PFSK-1 (cell line): Measurements from ENCODE around the gene AR.

ENCODE experiments used
- FOXP2 ChIP-seq: optimal IDR thresholded peaks from 2 replicates; pipeline ENCODE3; 2011; ENCODE audit warnings: borderline replicate concordance, control low read depth, inconsistent platforms; ENCODE audit not compliant: insufficient read depth; ENCODE audit errors: extremely low read length, extremely low read depth
- POLR2AphosphoS5 ChIP-seq: IDR thresholded peaks from 2 replicates; pipeline ENCODE4 v1.6.1; 2012; ENCODE audit warnings: low read depth, mild to moderate bottlenecking, control low read depth, low read length, moderate library complexity
- REST ChIP-seq, 2 experiments: IDR thresholded peaks; 2 replicates each; pipeline versions ENCODE4 v1.6.1 to v1.8.0; 2011 to 2012; ENCODE audit warnings: low read depth in 2 of 2, low read length in 2 of 2, control low read depth in 1 of 2, inconsistent platforms in 1 of 2, mild to moderate bottlenecking in 1 of 2, moderate library complexity in 1 of 2; ENCODE audit not compliant: insufficient read depth in 1 of 2
- SIN3A ChIP-seq: IDR thresholded peaks from 2 replicates; pipeline ENCODE4 v1.6.1; 2012; ENCODE audit warnings: mild to moderate bottlenecking, low read length, moderate library complexity, borderline replicate concordance; ENCODE audit not compliant: insufficient read depth
- TAF1 ChIP-seq: IDR thresholded peaks from 2 replicates; pipeline ENCODE4 v1.6.1; 2012; ENCODE audit warnings: low read length, control low read depth, borderline replicate concordance; ENCODE audit not compliant: insufficient read depth

The AR gene

GRCh38 chrX:67607466-67607865, 63.6 kb downstream of the AR start:
- TF ChIP-seq POLR2AphosphoS5 (no peak), REST (IDR thresholded peaks at IDR 0.05; ENCODE audit: insufficient read depth in 1 of 2, low read depth in 2 of 2, low read length in 2 of 2) (no peak), TAF1 (no peak), FOXP2 (no peak)

GRCh38 chrX:67610282-67610681, 66.5 kb downstream of the AR start:
- TF ChIP-seq FOXP2 (no peak), REST (IDR thresholded peaks at IDR 0.05; ENCODE audit: insufficient read depth in 1 of 2, low read depth in 2 of 2, low read length in 2 of 2) (no peak), SIN3A (no peak), POLR2AphosphoS5 (no peak), TAF1 (no peak)

GRCh38 chrX:67612231-67612630, 68.4 kb downstream of the AR start:
- no peak for TF ChIP-seq REST (IDR thresholded peaks at IDR 0.05; ENCODE audit: insufficient read depth in 1 of 2, low read depth in 2 of 2, low read length in 2 of 2)
- TF ChIP-seq FOXP2 = no peak
- TF ChIP-seq TAF1 = no peak

- TF ChIP-seq TAF1 (no peak), SIN3A (no peak), POLR2AphosphoS5 (no peak), REST (IDR thresholded peaks at IDR 0.05; ENCODE audit: insufficient read depth in 1 of 2, low read depth in 2 of 2, low read length in 2 of 2) (no peak), FOXP2 (no peak)
These were observed 69.5 kb downstream of the AR start for GRCh38 chrX:67613366-67613765.

- no peak for TF ChIP-seq REST (IDR thresholded peaks at IDR 0.05; ENCODE audit: insufficient read depth in 1 of 2, low read depth in 2 of 2, low read length in 2 of 2)
- TF ChIP-seq POLR2AphosphoS5 = no peak
- no peak for TF ChIP-seq TAF1
- no peak for TF ChIP-seq SIN3A
- TF ChIP-seq FOXP2 = no peak
These were observed 70.2 kb downstream of the AR start for GRCh38 chrX:67613996-67614395.
